WTC11 (cell line): ENCODE measurements around the gene KLHL20. TPM values are rescaled to one million over a fixed set of nuclear protein-coding genes. Genes with fewer than 3 reads are reported as not detected.
A peak's percentile ranks its signal among the peaks of the same experiment; 100 is the strongest.
"Not testable (repeated sequence)": the region's sequence is repeated elsewhere in the genome, so short reads cannot be mapped to it uniquely, and the experiment has no call there.

Source experiments
- ATAC-seq: fragments of 200-7000 bp; cut with Tn5 transposase; 2 replicates; pipeline ENCODE4 v1.10.0; 2021; ENCODE audit warnings: mild to moderate bottlenecking, moderate library complexity
- CTCF ChIA-PET: fragments of 300-600 bp; sonication (Branson Sonifier 250); formaldehyde crosslinking; loops from one replicate; lab custom pipeline; 2021; ENCODE audit warnings: antibody characterized with exemption; lab: Charles Lee
- POLR2A ChIA-PET: fragments of 350-600 bp; sonication (Branson Sonifier 250); formaldehyde crosslinking; loops from one replicate; lab custom pipeline; 2021; ENCODE audit warnings: antibody characterized with exemption; lab: Charles Lee
- DNase-seq: peaks from one replicate; pipeline ENCODE4 v3.0.0; 2021; ENCODE audit warnings: low spot score
- H3K27ac Mint-ChIP-seq: 2 replicates; pipeline ENCODE4 v1.8.0; 2021; ENCODE audit warnings: mixed read lengths
- H3K27me3 Mint-ChIP-seq: 2 replicates; pipeline ENCODE4 v1.8.0; 2021; ENCODE audit warnings: low read depth, mild to moderate bottlenecking, moderate library complexity, mixed read lengths
- H3K36me3 Mint-ChIP-seq: 2 replicates; pipeline ENCODE4 v1.8.0; 2021; ENCODE audit warnings: mixed read lengths
- H3K4me1 Mint-ChIP-seq: 2 replicates; pipeline ENCODE4 v1.8.0; 2022; ENCODE audit warnings: mixed read lengths
- H3K4me3 Mint-ChIP-seq: 2 replicates; pipeline ENCODE4 v1.8.0; 2021; ENCODE audit warnings: mild to moderate bottlenecking, moderate library complexity, mixed read lengths
- H3K9me3 Mint-ChIP-seq: 2 replicates; pipeline ENCODE4 v1.8.0; 2021; ENCODE audit warnings: mixed read lengths
- AFF4 ChIP-seq: sonication (generic); formaldehyde crosslinking; IDR thresholded peaks from 2 replicates; pipeline ENCODE4 v1.8.1; 2023; ENCODE audit warnings: mild to moderate bottlenecking, missing genetic modification reagents, borderline replicate concordance
- CTCF ChIP-seq: fragments of 200-600 bp; IDR thresholded peaks from 2 replicates; pipeline ENCODE4 v1.8.0; 2022; ENCODE audit warnings: antibody characterized with exemption
- ETV6 ChIP-seq: sonication (generic); formaldehyde crosslinking; IDR thresholded peaks from 2 replicates; pipeline ENCODE4 v1.8.1; 2022; ENCODE audit warnings: mild to moderate bottlenecking, missing genetic modification reagents
- JAZF1 ChIP-seq: fragments of 250-450 bp; sonication (Bioruptor Pico); IDR thresholded peaks from 2 replicates; pipeline ENCODE4 v1.9.0; 2021; ENCODE audit warnings: moderate library complexity, mild to moderate bottlenecking, inconsistent platforms
- KAT7 ChIP-seq: sonication (generic); formaldehyde crosslinking; IDR thresholded peaks from 2 replicates; pipeline ENCODE4 v1.8.1; 2023; ENCODE audit warnings: missing genetic modification reagents, mild to moderate bottlenecking, borderline replicate concordance
- MAX ChIP-seq: sonication (generic); formaldehyde crosslinking; IDR thresholded peaks from 2 replicates; pipeline ENCODE4 v1.8.0; 2022; ENCODE audit warnings: mild to moderate bottlenecking, missing genetic modification reagents
- NR2C2 ChIP-seq: sonication (generic); formaldehyde crosslinking; IDR thresholded peaks from 2 replicates; pipeline ENCODE4 v1.8.0; 2022; ENCODE audit warnings: mild to moderate bottlenecking, missing genetic modification reagents
- OVOL2 ChIP-seq: fragments of 250-450 bp; sonication (Bioruptor Pico); IDR thresholded peaks from 2 replicates; pipeline ENCODE4 v1.9.0; 2021; ENCODE audit warnings: mild to moderate bottlenecking, borderline replicate concordance
- SP1 ChIP-seq: sonication (generic); formaldehyde crosslinking; conservative IDR thresholded peaks from 2 replicates; pipeline ENCODE4 v1.8.1; 2022; ENCODE audit warnings: missing genetic modification reagents
- TCF7 ChIP-seq: sonication (generic); formaldehyde crosslinking; IDR thresholded peaks from 2 replicates; pipeline ENCODE4 v1.8.0; 2022; ENCODE audit warnings: mild to moderate bottlenecking, low read depth, missing genetic modification reagents, moderate library complexity
- TEAD1 ChIP-seq: sonication (generic); formaldehyde crosslinking; IDR thresholded peaks from 2 replicates; pipeline ENCODE4 v1.8.0; 2022; ENCODE audit warnings: mild to moderate bottlenecking, missing genetic modification reagents
- USF1 ChIP-seq: sonication (generic); formaldehyde crosslinking; IDR thresholded peaks from 2 replicates; pipeline ENCODE4 v1.8.0; 2022; ENCODE audit warnings: mild to moderate bottlenecking, missing genetic modification reagents
- ZNF423 ChIP-seq: fragments of 250-450 bp; sonication (Bioruptor Pico); IDR thresholded peaks from 2 replicates; pipeline ENCODE4 v2.1.2; 2022; ENCODE audit warnings: mild to moderate bottlenecking, moderate library complexity
- ZNF512 ChIP-seq: sonication (generic); formaldehyde crosslinking; IDR thresholded peaks from 2 replicates; pipeline ENCODE4 v1.8.1; 2022; ENCODE audit warnings: missing genetic modification reagents, borderline replicate concordance
- ZNF532 ChIP-seq: fragments of 250-450 bp; sonication (Bioruptor Pico); IDR thresholded peaks from 2 replicates; pipeline ENCODE4 v1.9.0; 2021; ENCODE audit warnings: mild to moderate bottlenecking, borderline replicate concordance
- total RNA-seq: library from RNA; stranded (reverse); gene quantifications from 3 replicates; pipeline ENCODE4 v1.2.3, GENCODE V29; 2021

Gene KLHL20
- total RNA-seq, 1 experiment from 2014 or later: 12.5 TPM

- peaks cover 68% of the 10 kb centered on the region for H3K36me3 Mint-ChIP-seq
- H3K4me1 Mint-ChIP-seq: no peaks in the 10 kb centered on the region
- H3K9me3 Mint-ChIP-seq: peaks cover 40% of the 10 kb centered on the region
- DNase-seq (no peak), ATAC-seq (no peak)
- H3K27me3 Mint-ChIP-seq: no peaks in the 10 kb centered on the region
- ChIA-PET POLR2A (no interaction called here), CTCF (no interaction called here)
- TF ChIP-seq USF1 (CRISPR knock-in tag) (no peak), JAZF1 (no peak), CTCF (no peak), AFF4 (CRISPR knock-in tag) (no peak), OVOL2 (no peak)
- H3K4me3 Mint-ChIP-seq: no peak overlapping the region
- peak overlapping the region; percentile 36 for H3K27ac Mint-ChIP-seq
Measured at GRCh38 chr1:173758110-173758509, 43.3 kb downstream of the KLHL20 start.

GRCh38 chr1:173758980-173759379 lies 44.2 kb downstream of the KLHL20 start:
- CTCF ChIA-PET: no interaction called here
- H3K9me3 Mint-ChIP-seq: peaks cover 48% of the 10 kb centered on the region
- TF ChIP-seq ETV6 (CRISPR knock-in tag) (no peak), NR2C2 (no peak), ZNF532 (no peak), ZNF423 (CRISPR knock-in tag) (no peak), ZNF512 (CRISPR knock-in tag) (no peak), SP1 (CRISPR knock-in tag) (no peak), KAT7 (no peak), TEAD1 (no peak), TCF7 (CRISPR knock-in tag) (no peak), MAX (CRISPR knock-in tag) (no peak)
- TF ChIP-seq, all 79 proteins: peak for 0
- H3K4me1 Mint-ChIP-seq: no peaks in the 10 kb centered on the region
- H3K36me3 Mint-ChIP-seq: peaks cover 77% of the 10 kb centered on the region
- no peaks in the 10 kb centered on the region for H3K27me3 Mint-ChIP-seq
- no peak for ATAC-seq
- DNase-seq: no peak
- POLR2A ChIA-PET: no interaction called here
- no peak overlapping the region for H3K27ac Mint-ChIP-seq
- H3K4me3 Mint-ChIP-seq: no peak overlapping the region

- H3K27me3 Mint-ChIP-seq, POLR2A ChIA-PET, ATAC-seq, H3K4me1 Mint-ChIP-seq, CTCF ChIA-PET, H3K27ac Mint-ChIP-seq, DNase-seq, H3K4me3 Mint-ChIP-seq: not testable (repeated sequence)
- peaks cover 59% of the 10 kb centered on the region for H3K36me3 Mint-ChIP-seq
- peaks cover 57% of the 10 kb centered on the region for H3K9me3 Mint-ChIP-seq
Measured at GRCh38 chr1:173764331-173764730, 49.5 kb downstream of the KLHL20 start.
